Measurements from ENCODE around the gene CALCOCO1. TPM values are rescaled to one million over a fixed set of nuclear protein-coding genes. Genes with fewer than 3 reads are reported as not detected.

The CALCOCO1 gene
- total RNA-seq, 2 experiments from 2014 or later, result 12.8 to 25.1 TPM

GRCh38 chr12:53726946-53727309, 324 bp downstream of the CALCOCO1 start:
- H2AFZ ChIP-seq (ENCODE audit: low read length), result peak overlapping the region; percentile 17; the same call in 1 of the 2 replicates
- intact Hi-C loops (cut with micrococcal nuclease; ENCODE audit: unreplicated experiment), result no loop called here
- ChIA-PET POLR2A (interaction anchor here (0.5 to 0.9 kb wide), 3 partner anchors 31 to 460 kb away, joined by 3 read pairs; no protein-coding TSS in a partner anchor), CTCF (ENCODE audit: unreplicated experiment) (interaction anchor here (2.2 kb wide), 1 partner anchor 19 kb away, joined by 7 read pairs; no protein-coding TSS in a partner anchor)
- H3K4me3 ChIP-seq (ENCODE audit: low read depth, low read length, poor library complexity, severe bottlenecking), result peak overlapping the region; percentile 67
- H3K9me3 ChIP-seq (ENCODE audit: low read length), result no peaks in the 10 kb centered on the region
- no peaks in the 10 kb centered on the region for H4K20me1 ChIP-seq (ENCODE audit: insufficient read depth, low read length)
- no peaks in the 10 kb centered on the region for H3K36me3 ChIP-seq (ENCODE audit: insufficient read depth, low read length)
- TF ChIP-seq, protein P1, sequence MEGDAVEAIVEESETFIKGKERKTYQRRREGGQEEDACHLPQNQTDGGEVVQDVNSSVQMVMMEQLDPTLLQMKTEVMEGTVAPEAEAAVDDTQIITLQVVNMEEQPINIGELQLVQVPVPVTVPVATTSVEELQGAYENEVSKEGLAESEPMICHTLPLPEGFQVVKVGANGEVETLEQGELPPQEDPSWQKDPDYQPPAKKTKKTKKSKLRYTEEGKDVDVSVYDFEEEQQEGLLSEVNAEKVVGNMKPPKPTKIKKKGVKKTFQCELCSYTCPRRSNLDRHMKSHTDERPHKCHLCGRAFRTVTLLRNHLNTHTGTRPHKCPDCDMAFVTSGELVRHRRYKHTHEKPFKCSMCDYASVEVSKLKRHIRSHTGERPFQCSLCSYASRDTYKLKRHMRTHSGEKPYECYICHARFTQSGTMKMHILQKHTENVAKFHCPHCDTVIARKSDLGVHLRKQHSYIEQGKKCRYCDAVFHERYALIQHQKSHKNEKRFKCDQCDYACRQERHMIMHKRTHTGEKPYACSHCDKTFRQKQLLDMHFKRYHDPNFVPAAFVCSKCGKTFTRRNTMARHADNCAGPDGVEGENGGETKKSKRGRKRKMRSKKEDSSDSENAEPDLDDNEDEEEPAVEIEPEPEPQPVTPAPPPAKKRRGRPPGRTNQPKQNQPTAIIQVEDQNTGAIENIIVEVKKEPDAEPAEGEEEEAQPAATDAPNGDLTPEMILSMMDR (conservative IDR thresholded peaks at IDR 0.05; ENCODE audit: low read length), result no peak
- no peak for TF ChIP-seq EZH2phosphoT487 (IDR thresholded peaks at IDR 0.05; ENCODE audit: borderline replicate concordance, low read depth, low read length)
- peaks cover 20% of the 10 kb centered on the region for H3K4me1 ChIP-seq (ENCODE audit: insufficient read depth, low read length, poor library complexity, severe bottlenecking)
- H3K27ac ChIP-seq (ENCODE audit: low read depth, low read length, poor library complexity, severe bottlenecking), result no peak overlapping the region
- peak overlapping the region; percentile 78 for H3K4me2 ChIP-seq (ENCODE audit: low read length)
- DNase-seq (ENCODE audit: low spot score), result no peak
- H3K79me2 ChIP-seq (ENCODE audit: insufficient read depth, low read depth, low read length), result no peaks in the 10 kb centered on the region
- no peaks in the 10 kb centered on the region for H3K9me2 ChIP-seq (ENCODE audit: insufficient read depth, low read length)
- BruUV-seq (replicated peaks), result no TSS peak

DNA sequence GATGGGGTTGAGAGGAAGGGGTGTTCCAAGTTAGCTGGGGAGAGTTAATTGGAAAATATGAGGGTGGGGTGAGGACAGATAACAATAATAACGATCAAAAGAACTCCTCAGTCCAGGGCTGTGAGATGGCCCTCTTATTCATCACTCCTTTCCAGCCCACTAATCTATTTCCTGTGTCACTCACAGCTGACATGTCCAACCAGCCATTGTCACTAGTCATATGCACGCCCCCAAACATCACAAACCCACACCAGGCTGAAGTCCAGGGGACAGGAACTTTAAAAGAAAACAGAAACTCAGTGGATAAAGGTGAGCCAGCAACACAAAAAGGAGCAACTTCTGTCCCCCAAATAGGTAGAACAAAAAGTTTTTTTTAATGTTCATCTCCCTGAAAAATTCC, 911 bp downstream of the CALCOCO1 start:
- intact Hi-C loops (cut with micrococcal nuclease; ENCODE audit: unreplicated experiment), result no loop called here
- no peak overlapping the region for H3K27ac ChIP-seq (ENCODE audit: low read depth, low read length, poor library complexity, severe bottlenecking)
- no peaks in the 10 kb centered on the region for H3K9me2 ChIP-seq (ENCODE audit: insufficient read depth, low read length)
- TF ChIP-seq EZH2phosphoT487 (IDR thresholded peaks at IDR 0.05; ENCODE audit: borderline replicate concordance, low read depth, low read length), result no peak
- TF ChIP-seq, protein P1 (conservative IDR thresholded peaks at IDR 0.05; ENCODE audit: low read length), result no peak
- H3K4me3 ChIP-seq (ENCODE audit: low read depth, low read length, poor library complexity, severe bottlenecking), result peak overlapping the region; percentile 67
- H3K36me3 ChIP-seq (ENCODE audit: insufficient read depth, low read length), result no peaks in the 10 kb centered on the region
- peaks cover 20% of the 10 kb centered on the region for H3K4me1 ChIP-seq (ENCODE audit: insufficient read depth, low read length, poor library complexity, severe bottlenecking)
- POLR2A ChIA-PET, result interaction anchor here (0.9 kb wide), 1 partner anchor 460 kb away, joined by 3 read pairs; no protein-coding TSS in a partner anchor
- H3K4me2 ChIP-seq (ENCODE audit: low read length), result peak overlapping the region; percentile 78
- DNase-seq (ENCODE audit: low spot score), result peak; percentile 21
- H3K9me3 ChIP-seq (ENCODE audit: low read length), result no peaks in the 10 kb centered on the region
- no peaks in the 10 kb centered on the region for H3K79me2 ChIP-seq (ENCODE audit: insufficient read depth, low read depth, low read length)
- no TSS peak for BruUV-seq (replicated peaks)
- peak overlapping the region; percentile 17; the same call in 1 of the 2 replicates for H2AFZ ChIP-seq (ENCODE audit: low read length)
- no peaks in the 10 kb centered on the region for H4K20me1 ChIP-seq (ENCODE audit: insufficient read depth, low read length)
- CTCF ChIA-PET (ENCODE audit: unreplicated experiment), result interaction anchor here (1.6 to 2.2 kb wide), 2 partner anchors 18 to 20 kb away, joined by 3 to 7 read pairs; no protein-coding TSS in a partner anchor

GRCh38 chr12:53725824-53726223, 1.4 kb downstream of the CALCOCO1 start:
- Histone ChIP-seq H4K20me1 (ENCODE audit: insufficient read depth, low read length) (no peaks in the 10 kb centered on the region), H3K36me3 (ENCODE audit: insufficient read depth, low read length) (no peaks in the 10 kb centered on the region), H3K9me2 (ENCODE audit: insufficient read depth, low read length) (no peaks in the 10 kb centered on the region), H3K4me2 (ENCODE audit: low read length) (peak overlapping the region; percentile 78; the same call in 1 of the 2 replicates), H3K79me2 (ENCODE audit: insufficient read depth, low read depth, low read length) (no peaks in the 10 kb centered on the region), H3K9me3 (ENCODE audit: low read length) (no peaks in the 10 kb centered on the region), H3K27ac (ENCODE audit: low read depth, low read length, poor library complexity, severe bottlenecking) (no peak overlapping the region), H2AFZ (ENCODE audit: low read length) (no peak overlapping the region), H3K4me1 (ENCODE audit: insufficient read depth, low read length, poor library complexity, severe bottlenecking) (peaks cover 20% of the 10 kb centered on the region), H3K4me3 (ENCODE audit: low read depth, low read length, poor library complexity, severe bottlenecking) (no peak overlapping the region)
- no peak for DNase-seq (ENCODE audit: low spot score)
- POLR2A ChIA-PET, result no interaction called here
- CTCF ChIA-PET (ENCODE audit: unreplicated experiment), result interaction anchor here (1.6 kb wide), 1 partner anchor 19 kb away, joined by 3 read pairs; no protein-coding TSS in a partner anchor
- no TSS peak for BruUV-seq (replicated peaks)
- no peak for TF ChIP-seq EZH2phosphoT487 (IDR thresholded peaks at IDR 0.05; ENCODE audit: borderline replicate concordance, low read depth, low read length)
- TF ChIP-seq, protein P1 (conservative IDR thresholded peaks at IDR 0.05; ENCODE audit: low read length), result no peak
- intact Hi-C loops (cut with micrococcal nuclease; ENCODE audit: unreplicated experiment), result no loop called here

Measured in OCI-LY7 (cell line).